Epidermal melanocyte (primary cell): Measurements from ENCODE around the gene PHKA1.
A peak's percentile ranks its signal among the peaks of the same experiment; 100 is the strongest.
"Not testable (repeated sequence)": the region's sequence is repeated elsewhere in the genome, so short reads cannot be mapped to it uniquely, and the experiment has no call there.

Experiments used
- DNase-seq: peaks from one replicate; pipeline ENCODE4 v3.0.0; 2011; ENCODE audit warnings: low spot score; ENCODE audit not compliant: insufficient read length

The PHKA1 gene

DNA sequence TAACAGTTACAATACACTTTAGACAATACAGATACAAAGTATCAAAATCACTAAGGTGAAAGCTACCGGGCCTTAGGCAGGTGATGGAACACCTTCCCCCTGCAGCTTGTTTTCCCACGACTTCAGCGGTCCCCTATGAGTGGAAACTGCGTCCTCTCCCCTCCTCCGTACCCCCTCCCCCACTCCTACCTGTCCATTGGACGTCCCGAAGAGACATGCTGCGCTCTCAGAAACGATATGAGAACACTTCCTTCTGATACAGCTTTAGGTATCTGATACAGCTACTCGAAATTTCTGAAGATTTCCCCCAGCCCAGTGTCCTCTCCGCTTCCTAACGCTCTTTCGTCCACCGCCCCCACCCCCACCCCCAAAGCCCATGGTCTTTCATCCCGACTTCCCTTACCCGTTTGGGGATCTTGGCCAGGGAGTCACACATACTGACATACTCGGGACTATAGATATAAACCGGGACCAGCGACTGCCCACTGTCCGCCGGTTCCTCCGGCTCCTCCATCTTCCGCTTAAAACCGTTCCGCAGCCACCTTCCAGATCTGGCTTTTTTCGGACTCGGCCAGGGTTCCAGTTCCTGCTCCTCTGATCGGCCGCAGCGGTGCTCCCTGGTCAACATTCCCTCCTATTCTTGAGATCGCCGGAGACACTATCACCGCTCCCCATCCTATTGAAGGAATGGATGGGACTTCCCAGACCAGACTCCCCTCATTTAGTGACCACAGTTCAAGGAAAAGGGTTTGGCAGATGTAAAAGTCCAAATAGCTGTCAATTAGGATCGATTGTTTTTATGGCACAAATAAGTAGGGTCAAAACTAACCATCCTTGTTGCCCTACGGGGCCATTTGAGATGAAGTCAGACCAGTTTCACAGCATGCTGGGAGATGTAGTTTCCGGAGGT is 141.6 kb downstream of the PHKA1 start, which contains the start of gene HDAC8:
Gene HDAC8 (minus strand): TSS at position 596 of the 910 bp plus-strand sequence. CDS start 82 bp downstream, at position 514.
- DNase-seq, result peak; percentile 43

DNA sequence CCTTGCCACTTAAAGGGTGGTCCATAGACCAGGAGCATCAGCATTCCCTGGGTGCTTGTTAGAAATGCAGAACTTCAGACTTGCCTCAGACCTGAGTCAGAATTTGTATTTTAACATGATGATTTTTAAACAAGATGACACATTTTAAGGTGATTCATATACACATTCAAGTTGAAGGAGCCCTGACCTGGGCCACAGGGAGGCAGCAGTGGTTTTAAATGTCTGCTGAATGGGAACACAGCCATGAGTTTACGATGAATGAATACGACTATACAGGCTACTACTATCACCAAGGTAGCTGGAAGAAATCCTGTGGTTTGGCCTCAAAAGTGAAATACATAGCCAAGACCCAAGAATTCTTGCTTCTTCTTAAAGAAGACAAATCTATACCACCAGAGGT is 144.3 kb downstream of the PHKA1 start:
- no peak for DNase-seq

DNA sequence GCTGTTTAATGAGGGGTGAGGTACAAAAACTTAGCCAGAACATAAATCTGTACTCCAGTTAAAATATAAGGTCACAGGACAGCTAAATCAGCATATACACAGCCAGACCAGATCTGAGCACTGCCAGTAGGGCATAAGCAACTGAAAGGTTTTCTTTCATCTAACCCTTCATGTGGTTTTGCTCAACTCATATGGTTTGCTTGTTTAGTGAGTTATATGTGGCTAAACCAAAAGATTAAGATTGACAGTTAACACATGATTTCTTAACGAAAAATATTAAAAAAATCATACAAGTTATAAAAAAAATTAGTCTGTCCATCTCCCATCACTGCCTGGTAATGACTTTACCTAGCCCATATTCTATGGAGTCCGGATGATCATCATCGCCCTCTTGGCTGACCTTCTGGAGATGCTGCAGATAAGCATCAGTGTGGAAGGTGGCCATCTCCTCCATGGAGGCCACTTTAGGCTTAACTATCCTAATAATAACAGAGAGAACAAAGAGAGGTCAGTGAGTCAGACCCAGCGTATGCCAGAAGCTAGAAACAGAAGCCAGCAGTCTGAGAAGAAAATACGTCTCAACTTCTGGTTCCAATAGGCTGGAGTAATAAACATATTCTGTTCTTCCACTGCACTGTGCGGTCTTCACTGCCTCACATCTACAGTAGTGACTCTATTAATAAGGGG is 145.6 kb downstream of the PHKA1 start:
- no peak for DNase-seq

GRCh38 chrX:72566448-72566847 is 147.7 kb downstream of the PHKA1 start:
- DNase-seq, result no peak

GRCh38 chrX:72559655-72560054 is 154.5 kb downstream of the PHKA1 start:
- not testable (repeated sequence) for DNase-seq

DNA sequence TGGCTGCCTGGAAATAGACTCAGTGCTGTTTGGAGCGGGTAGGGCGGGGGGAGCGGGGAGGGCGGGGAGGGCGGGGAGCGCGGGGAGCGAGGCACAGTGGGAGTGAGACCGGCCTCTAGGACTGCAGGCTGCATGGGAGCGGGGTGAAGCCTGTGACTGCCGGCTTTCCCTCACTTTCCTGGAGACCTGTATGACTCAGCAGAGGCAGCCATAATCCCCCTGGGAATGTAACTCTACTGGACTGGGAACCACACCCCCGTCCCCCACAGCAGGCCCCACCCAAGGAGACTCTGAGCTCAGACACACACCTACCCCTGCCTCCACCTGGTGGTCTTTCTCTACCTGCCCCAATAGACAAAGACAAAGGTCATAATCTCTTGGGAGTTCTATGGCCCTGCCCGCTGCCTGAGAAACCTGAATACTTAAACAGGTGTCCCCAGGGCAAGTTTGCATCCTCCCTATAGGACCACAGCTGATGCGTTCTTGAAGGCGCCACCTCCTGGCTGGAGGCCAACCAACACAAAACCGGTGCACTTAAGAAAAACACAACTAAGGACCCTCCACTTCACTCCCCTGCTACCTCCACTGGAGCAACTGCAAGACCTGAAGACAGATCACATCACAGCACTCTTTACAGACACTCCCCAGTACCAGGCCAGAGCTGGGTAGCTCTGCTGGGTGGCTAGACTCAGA is 159.5 kb downstream of the PHKA1 start:
- no peak for DNase-seq

DNA sequence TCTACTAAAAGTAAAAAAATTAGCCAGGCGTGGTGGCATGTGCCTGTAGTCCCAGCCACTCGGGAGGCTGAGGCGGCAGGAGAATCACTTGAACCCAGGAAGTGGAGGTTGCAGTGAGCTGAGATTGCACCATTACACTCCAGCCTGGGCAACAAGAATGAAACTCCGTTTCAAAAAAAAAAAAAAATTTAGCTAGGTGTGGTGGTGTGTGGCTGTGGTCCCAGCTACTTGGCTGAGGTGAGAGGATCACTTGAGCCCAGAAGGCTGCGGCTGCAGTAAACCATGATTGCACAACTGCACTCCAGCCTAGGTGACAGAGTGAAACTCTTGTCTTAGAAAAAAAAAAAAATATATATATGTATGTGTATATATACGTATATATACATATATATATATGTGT is 161.7 kb downstream of the PHKA1 start:
- not testable (repeated sequence) for DNase-seq

DNA sequence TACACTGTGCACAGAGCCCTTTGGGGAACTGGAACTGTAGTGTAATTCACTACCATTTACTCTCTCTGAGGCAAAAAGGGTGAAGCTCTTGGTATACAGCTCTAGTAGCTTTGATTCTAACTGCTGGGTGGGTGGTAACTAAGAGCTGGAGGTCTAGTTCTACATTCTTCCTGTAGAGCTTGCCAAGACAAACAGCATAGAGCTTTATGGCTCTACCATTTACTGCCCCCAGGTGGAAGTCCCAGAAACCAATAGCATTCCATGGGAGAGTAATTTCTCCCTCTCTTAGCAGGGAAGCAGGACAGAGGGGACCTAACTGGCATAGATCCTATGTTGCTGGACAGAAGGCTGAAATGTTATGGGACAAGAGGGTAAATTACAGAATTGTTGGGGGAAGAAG is 168.1 kb downstream of the PHKA1 start:
- DNase-seq, result no peak

GRCh38 chrX:72540318-72540717 is 173.8 kb downstream of the PHKA1 start:
- DNase-seq, result no peak

DNA sequence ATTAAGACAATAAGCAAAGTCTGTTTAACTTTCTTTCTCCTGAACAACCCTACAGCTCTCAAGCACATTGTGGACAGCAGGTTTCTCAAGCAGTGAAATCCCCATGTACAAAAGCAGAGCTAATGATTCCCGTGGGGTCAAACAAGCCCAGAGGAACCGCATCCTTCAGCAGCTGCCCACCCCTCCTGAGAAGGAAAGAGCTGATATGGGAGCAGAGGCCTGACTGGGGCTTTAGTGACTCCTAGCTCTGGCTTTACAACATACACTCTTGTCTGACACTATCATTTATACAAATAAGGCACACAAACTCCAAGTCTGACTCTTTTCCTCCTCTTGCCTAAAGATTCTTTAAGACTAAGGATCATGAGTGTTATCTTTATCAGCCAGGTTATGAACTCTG is 174.3 kb downstream of the PHKA1 start:
- no peak for DNase-seq

DNA sequence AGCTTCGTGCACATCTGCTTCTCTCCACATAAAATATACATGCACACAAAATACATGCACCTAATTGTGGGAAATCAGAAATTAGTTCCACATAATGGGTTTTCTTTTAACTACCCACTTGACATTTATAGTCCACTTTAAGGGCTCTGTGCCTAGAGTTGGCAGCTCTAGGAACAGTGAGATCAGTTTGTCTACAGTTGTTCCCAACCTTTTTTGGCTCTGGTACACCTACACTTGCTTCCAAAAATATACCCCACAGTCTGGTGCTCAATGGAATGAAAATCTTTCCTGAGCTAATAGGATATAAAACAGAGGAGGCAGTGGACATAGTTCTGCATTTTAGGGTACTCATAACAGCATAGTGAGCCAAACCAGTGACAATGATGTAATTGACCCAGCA is 177.6 kb downstream of the PHKA1 start:
- no peak for DNase-seq

DNA sequence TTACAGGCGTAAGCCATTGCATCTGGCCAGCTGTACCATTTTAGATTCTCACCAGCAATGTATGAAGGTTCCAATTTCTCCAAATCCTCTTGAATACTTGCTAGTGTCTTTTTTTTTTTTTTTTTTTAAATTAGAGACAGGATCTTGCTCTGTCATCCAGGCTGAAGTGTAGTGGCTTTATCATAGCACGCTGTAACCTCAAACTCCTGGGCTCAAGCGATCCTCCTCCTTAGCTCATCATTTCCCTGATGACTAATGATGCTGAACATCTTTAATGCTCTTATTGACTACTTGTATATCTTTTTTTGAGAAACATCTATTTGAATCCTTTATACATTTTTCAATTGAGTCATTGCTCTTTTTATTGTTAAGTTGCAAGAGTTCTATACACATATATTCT is 181.7 kb downstream of the PHKA1 start:
- no peak for DNase-seq
